GM18499 (cell line): ENCODE data around the gene RNF39.

Experiments used
- ATAC-seq: cut with Tn5 transposase; IDR thresholded peaks from one replicate; pipeline ENCODE4 v1.9.1; 2021; ENCODE audit warnings: moderate number of reproducible peaks; ENCODE audit not compliant: insufficient read depth, unreplicated experiment

Gene RNF39

DNA sequence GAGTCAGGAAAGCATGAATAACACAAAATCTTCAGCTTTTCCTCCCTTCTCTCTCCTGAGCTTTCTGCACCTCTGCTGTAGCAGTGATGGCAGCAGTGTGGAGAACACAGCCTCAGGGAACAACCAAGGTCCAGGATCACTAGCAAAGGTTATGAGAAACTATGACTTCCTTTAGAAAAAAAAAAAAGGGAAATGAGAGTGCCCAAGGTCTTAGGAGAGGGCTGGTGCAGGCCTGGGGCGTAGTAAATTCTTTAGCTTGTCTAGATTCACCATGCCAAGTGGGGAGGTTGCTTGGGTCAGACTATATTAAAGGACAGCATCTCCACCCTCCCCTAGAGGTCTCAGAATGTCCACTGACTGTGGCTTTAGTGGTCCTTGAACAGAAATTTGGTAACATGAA lies 54.9 kb downstream of the RNF39 start:
- ATAC-seq: no peak
